HepG2 (cell line): ENCODE results near the gene VSIR. TPM values are rescaled to one million over a fixed set of nuclear protein-coding genes. Genes with fewer than 3 reads are reported as not detected.

Experiments used
- ATAC-seq: fragments of 200-7000 bp; cut with Tn5 transposase; 3 replicates; pipeline ENCODE4 v1.9.1; 2020; ENCODE audit warnings: mild to moderate bottlenecking, moderate library complexity
- BruUV-seq: library from RNA; stranded (reverse); fragments of 400-500 nt; replicated peaks from 2 replicates; lab custom pipeline; 2021; lab: Mats Ljungman, UMichigan
- CTCF ChIA-PET: fragments of 300-600 bp; formaldehyde crosslinking; extraction: SDS; loops from one replicate; lab custom pipeline; 2021; ENCODE audit warnings: low total read pairs, inconsistent platforms, low intra/inter-chr PET ratio; lab: Yijun Ruan, JAX
- POLR2A ChIA-PET: fragments of 350-600 bp; sonication (Branson Sonifier 250); formaldehyde crosslinking; loops from one replicate; lab custom pipeline; 2020; ENCODE audit warnings: antibody characterized with exemption, inconsistent platforms; lab: Yijun Ruan, JAX
- DNase-seq: peaks from one replicate; pipeline ENCODE4 v3.0.0-alpha.2; 2015; ENCODE audit warnings: low spot score
- FAIRE-seq: peaks from 3 replicates; lab custom pipeline; 2011; peaks lifted over from hg19 to GRCh38; lab: Jason Lieb, UNC
- H2AFZ ChIP-seq: one replicate; pipeline ENCODE4 v1.6.1; 2011; ENCODE audit warnings: low read length, inconsistent platforms
- H3K27ac ChIP-seq: fragments of 300-600 bp; 3 replicates; pipeline ENCODE4 v1.8.0; 2011; ENCODE audit warnings: mixed run types, mild to moderate bottlenecking, mixed read lengths, low read length, inconsistent platforms; ENCODE audit not compliant: insufficient read depth; ENCODE audit errors: extremely low read length
- H3K27me3 ChIP-seq, 2 experiments: fragments of 200-600 bp in 1 of 2; 2 replicates in 1 of 2; 3 replicates in 1 of 2; pipeline versions ENCODE4 v1.6.0 to v1.8.0; 2011; ENCODE audit warnings: low read length in 2 of 2, mild to moderate bottlenecking in 2 of 2, moderate library complexity in 2 of 2, inconsistent platforms in 1 of 2; ENCODE audit not compliant: insufficient read depth in 2 of 2, control insufficient read depth in 1 of 2
- H3K36me3 ChIP-seq, 2 experiments: fragments of 200-600 bp in 1 of 2; replicated peaks in 1 of 2; 2 replicates in 1 of 2; 3 replicates in 1 of 2; pipeline versions ENCODE4 v1.5.1 to v1.8.0; 2011; ENCODE audit warnings: low read length in 2 of 2, inconsistent platforms in 1 of 2; ENCODE audit not compliant: insufficient read depth in 2 of 2, control insufficient read depth in 1 of 2
- H3K4me1 ChIP-seq: 2 replicates; pipeline ENCODE4 v1.5.1; 2012; ENCODE audit warnings: low read length, inconsistent platforms; ENCODE audit not compliant: insufficient read depth
- H3K4me2 ChIP-seq: 2 replicates; pipeline ENCODE4 v1.6.0; 2011; ENCODE audit warnings: low read depth, low read length, inconsistent platforms
- H3K4me3 ChIP-seq, 3 experiments: fragments of 200-600 bp in 1 of 3; sonication (generic), shearing (Covaris generic) in 1 of 3; replicated peaks in 1 of 3; 2 replicates each; pipeline ENCODE4 v1.5.1; 2011 to 2016; ENCODE audit warnings: low read length in 3 of 3, inconsistent platforms in 2 of 3, low read depth in 2 of 3, mild to moderate bottlenecking in 2 of 3, control low read depth in 1 of 3, mixed read lengths in 1 of 3; ENCODE audit not compliant: insufficient read depth in 1 of 3
- H3K79me2 ChIP-seq: one replicate; pipeline ENCODE4 v1.6.1; 2011; ENCODE audit warnings: low read length, inconsistent platforms; ENCODE audit not compliant: insufficient read depth
- H3K9ac ChIP-seq: 2 replicates; pipeline ENCODE4 v1.6.0; 2011; ENCODE audit warnings: mild to moderate bottlenecking, low read depth, low read length, inconsistent platforms; ENCODE audit not compliant: insufficient read depth
- H3K9me3 ChIP-seq: 2 replicates; pipeline ENCODE4 v1.5.1; 2012; ENCODE audit warnings: mild to moderate bottlenecking, low read length
- H4K20me1 ChIP-seq: 2 replicates; pipeline ENCODE4 v1.6.0; 2011; ENCODE audit warnings: inconsistent platforms, mild to moderate bottlenecking, low read length, moderate library complexity; ENCODE audit not compliant: insufficient read depth
- CREB1 ChIP-seq, 2 experiments: fragments of 450-650 bp in 1 of 2; IDR thresholded peaks; 2 replicates each; pipeline ENCODE4 v1.6.1; 2016 to 2017; ENCODE audit warnings: control low read depth in 1 of 2, mild to moderate bottlenecking in 1 of 2, missing compliant biosample characterization in 1 of 2, missing genetic modification characterization in 1 of 2
- MYC ChIP-seq: sonication (generic); formaldehyde crosslinking; IDR thresholded peaks from 2 replicates; pipeline ENCODE4 v1.9.0; 2021; ENCODE audit warnings: missing genetic modification reagents, borderline replicate concordance
- NR2C2 ChIP-seq: sonication (generic); formaldehyde crosslinking; IDR thresholded peaks from 2 replicates; pipeline ENCODE4 v1.4.0; 2020; ENCODE audit warnings: missing genetic modification reagents, mild to moderate bottlenecking, moderate library complexity, borderline replicate concordance
- PAX8 ChIP-seq: sonication (generic); formaldehyde crosslinking; IDR thresholded peaks from 2 replicates; pipeline ENCODE4 v1.8.0; 2022; ENCODE audit warnings: mild to moderate bottlenecking, missing genetic modification reagents, borderline replicate concordance
- PAXIP1 ChIP-seq: sonication (generic); formaldehyde crosslinking; conservative IDR thresholded peaks from 2 replicates; pipeline ENCODE4 v1.4.0; 2020; ENCODE audit warnings: mild to moderate bottlenecking, missing genetic modification reagents, moderate library complexity
- RORA ChIP-seq: sonication (generic); formaldehyde crosslinking; IDR thresholded peaks from 2 replicates; pipeline ENCODE4 v1.5.0; 2020; ENCODE audit warnings: mild to moderate bottlenecking, missing genetic modification reagents, moderate library complexity
- SAP130 ChIP-seq: IDR thresholded peaks from 2 replicates; pipeline ENCODE4 v1.6.1; 2016; ENCODE audit warnings: low read depth
- SIX1 ChIP-seq: sonication (generic); formaldehyde crosslinking; IDR thresholded peaks from 2 replicates; pipeline ENCODE4 v1.4.0; 2020; ENCODE audit warnings: missing genetic modification reagents, borderline replicate concordance
- SOX6 ChIP-seq, 2 experiments: fragments of 450-650 bp in 1 of 2; sonication (generic) in 1 of 2; formaldehyde crosslinking in 1 of 2; IDR thresholded peaks; 2 replicates each; pipeline versions ENCODE4 v1.4.0 to v1.6.1; 2017 to 2020; ENCODE audit warnings: antibody characterized with exemption in 1 of 2, mild to moderate bottlenecking in 1 of 2, missing genetic modification reagents in 1 of 2
- ZEB1 ChIP-seq: IDR thresholded peaks from 2 replicates; pipeline ENCODE4 v1.6.1; 2012; ENCODE audit warnings: mild to moderate bottlenecking, low read depth, inconsistent platforms; ENCODE audit not compliant: insufficient replicate concordance
- ZNF33A ChIP-seq: sonication (generic); formaldehyde crosslinking; IDR thresholded peaks from 2 replicates; pipeline ENCODE4 v1.5.1; 2020; ENCODE audit warnings: missing genetic modification reagents, mild to moderate bottlenecking, moderate library complexity, borderline replicate concordance
- ZNF546 ChIP-seq: sonication (generic); formaldehyde crosslinking; conservative IDR thresholded peaks from 2 replicates; pipeline ENCODE4 v1.8.1; 2023; ENCODE audit warnings: mild to moderate bottlenecking, missing genetic modification reagents
- ZNF773 ChIP-seq: sonication (generic); formaldehyde crosslinking; IDR thresholded peaks from 2 replicates; pipeline ENCODE4 v1.4.0; 2020; ENCODE audit warnings: missing genetic modification reagents, borderline replicate concordance
- WGBS: methylation state at CpG from one replicate; pipeline ENCODE4 v1.1.6; 2017; ENCODE audit warnings: low lambda C conversion rate; 5-methylcytosine and 5-hydroxymethylcytosine counted together
- in situ Hi-C: cut with HindIII; loops from 2 replicates; pipeline ENCODE4 v1.10.0; 2017; ENCODE audit warnings: low pct_unique_long_range_greater_than_20kb; ENCODE audit not compliant: extremely low pct_ligation_motif_present
- intact Hi-C: fragments of 100-400 bp; cut with micrococcal nuclease; formaldehyde crosslinking; loops from one replicate; pipeline ENCODE4 v1.10.0; 2022; ENCODE audit not compliant: unreplicated experiment
- polyA plus RNA-seq, 8 experiments: library from polyadenylated mRNA; depleted of rRNA in 3 of 8; stranded (reverse) in 7 of 8; unstranded in 1 of 8; fragments of >200 nt; fragmentation: Illumina TruSeq in 4 of 8; extraction: Trizol in 4 of 8; gene quantifications; 2 replicates each; pipeline versions ENCODE4 v1.2.1 to v1.2.3, GENCODE V29; 2011 to 2016; ENCODE audit warnings: low read depth in 4 of 8, missing spikeins in 1 of 8, mixed read lengths in 1 of 8; ENCODE audit not compliant: insufficient read depth in 1 of 8
- total RNA-seq, 5 experiments: library from RNA; depleted of rRNA; stranded (reverse); fragments of >200 nt; fragmentation: Illumina TruSeq; extraction: Trizol; gene quantifications; 2 replicates each; pipeline ENCODE4 v1.2.3, GENCODE V29; 2016; ENCODE audit warnings: low read depth in 1 of 5

Gene VSIR
- total and polyA plus RNA-seq, 2 of the 13 experiments (the other 11 are each of a cell fraction or from before 2014, with no cell fraction given): 0.44 to 3.2 TPM

- Histone ChIP-seq H3K36me3 (no peaks in the 10 kb centered on the region), H3K9ac (no peak overlapping the region), H3K4me2 (no peak overlapping the region), H3K79me2 (no peaks in the 10 kb centered on the region), H3K27ac (no peak overlapping the region), H3K4me1 (peaks cover 48% of the 10 kb centered on the region), H3K9me3 (no peaks in the 10 kb centered on the region), H3K27me3 (peaks cover 5 to 37% of the 10 kb centered on the region in 2 experiments), H2AFZ (no peak overlapping the region), H4K20me1 (no peaks in the 10 kb centered on the region), H3K4me3 (no peak overlapping the region)
- in situ Hi-C loops: no loop called here
- BruUV-seq: no TSS peak
- TF ChIP-seq CREB1 (IDR thresholded peaks at IDR 0.05) (0 out of 2 replicates have a peak, but pooled peaks have one; percentile 3), CREB1 (CRISPR knock-in tag; IDR thresholded peaks at IDR 0.05) (no peak), ZNF773 (no peak), ZNF546 (CRISPR knock-in tag) (no peak)
- ChIA-PET CTCF (no interaction called here), POLR2A (no interaction called here)
- FAIRE-seq: no peak
- intact Hi-C loops: no loop called here
- no peak for DNase-seq
- 65% methylated on average over 5 of the region's 5 CpGs for WGBS
- no peak for ATAC-seq
Observed at GRCh38 chr10:71769279-71769823, 4.0 kb downstream of the VSIR start.

GRCh38 chr10:71767420-71768035 lies 5.8 kb downstream of the VSIR start:
- no TSS peak for BruUV-seq
- Histone ChIP-seq H3K9ac (no peak overlapping the region), H3K27me3 (peaks cover 3 to 24% of the 10 kb centered on the region in 2 experiments; a peak in 4 of 5 replicates)
- TF ChIP-seq MYC (CRISPR knock-in tag) (no peak), SAP130 (no peak; the same call in 1 of the 2 replicates), PAXIP1 (CRISPR knock-in tag) (peak; percentile 15; the same call in 1 of the 2 replicates), SOX6 (IDR thresholded peaks at IDR 0.05) (no peak), SOX6 (CRISPR knock-in tag; IDR thresholded peaks at IDR 0.05) (0 out of 2 replicates have a peak, but pooled peaks have one; percentile 10), RORA (CRISPR knock-in tag) (no peak), NR2C2 (CRISPR knock-in tag) (peak; percentile 11; the same call in 1 of the 2 replicates), SIX1 (CRISPR knock-in tag) (0 out of 2 replicates have a peak, but pooled peaks have one; percentile 16), ZNF33A (CRISPR knock-in tag) (no peak), PAX8 (no peak), ZEB1 (no peak)

More at GRCh38 chr10:71767420-71768035, 5.8 kb downstream of the VSIR start:
- FAIRE-seq (no peak), DNase-seq (peak; percentile 42), ATAC-seq (peak; percentile 18)
- POLR2A ChIA-PET: interaction anchor here (0.8 to 1.1 kb wide), 2 partner anchors 83 to 449 kb away, joined by 4 to 6 read pairs; partner anchors contain the start of genes PSAP and SLC29A3
- 3% methylated on average over 4 of the region's 10 CpGs for WGBS
- H3K4me2 ChIP-seq: peak overlapping the region; percentile 61
- CTCF ChIA-PET: no interaction called here
- in situ Hi-C loops (no loop called here), intact Hi-C loops (no loop called here)
- no peaks in the 10 kb centered on the region for H3K79me2 ChIP-seq
- no peaks in the 10 kb centered on the region for H3K36me3 ChIP-seq
- peak overlapping the region in 1 of 3 experiments; percentile 17; a peak in 1 of 6 replicates for H3K4me3 ChIP-seq
- peak overlapping the region; percentile 39 for H3K27ac ChIP-seq
- no peaks in the 10 kb centered on the region for H4K20me1 ChIP-seq
- H3K4me1 ChIP-seq: peaks cover 42% of the 10 kb centered on the region
- no peaks in the 10 kb centered on the region for H3K9me3 ChIP-seq
- H2AFZ ChIP-seq: no peak overlapping the region
